ENCODE measurements around the gene CAPN2.
A peak's percentile ranks its signal among the peaks of the same experiment; 100 is the strongest.

The CAPN2 gene

GRCh38 chr1:223763251-223763650, 50.9 kb downstream of the CAPN2 start:
- no peaks in the 10 kb centered on the region for H3K4me1 Mint-ChIP-seq
- peaks cover 9 to 20% of the 10 kb centered on the region in 2 donors for H3K36me3 Mint-ChIP-seq
- H3K27me3 Mint-ChIP-seq, result no peaks in the 10 kb centered on the region
- H3K4me3 Mint-ChIP-seq, result no peak overlapping the region
- ATAC-seq (replicated peaks) (no peak), DNase-seq (no peak)
- H3K27ac Mint-ChIP-seq, result no peak overlapping the region
- no peaks in the 10 kb centered on the region for H3K9me3 Mint-ChIP-seq

GRCh38 chr1:223763881-223764280, 51.5 kb downstream of the CAPN2 start:
- Mint-ChIP-seq H3K4me3 (no peak overlapping the region), H3K9me3 (peaks cover 0 to 2% of the 10 kb centered on the region in 2 donors), H3K36me3 (peaks cover 11 to 22% of the 10 kb centered on the region in 2 donors), H3K4me1 (no peaks in the 10 kb centered on the region), H3K27ac (no peak overlapping the region), H3K27me3 (no peaks in the 10 kb centered on the region)
- DNase-seq, result no peak
- no peak for ATAC-seq (replicated peaks)

GRCh38 chr1:223765036-223765718, 52.8 kb downstream of the CAPN2 start:
- H3K36me3 Mint-ChIP-seq, result peaks cover 13 to 28% of the 10 kb centered on the region in 2 donors
- no peaks in the 10 kb centered on the region for H3K27me3 Mint-ChIP-seq
- DNase-seq (no peak), ATAC-seq (replicated peaks) (no peak)
- H3K27ac Mint-ChIP-seq, result no peak overlapping the region
- no peak overlapping the region for H3K4me3 Mint-ChIP-seq
- no peaks in the 10 kb centered on the region for H3K4me1 Mint-ChIP-seq
- peaks cover 0 to 3% of the 10 kb centered on the region in 2 donors for H3K9me3 Mint-ChIP-seq

DNA sequence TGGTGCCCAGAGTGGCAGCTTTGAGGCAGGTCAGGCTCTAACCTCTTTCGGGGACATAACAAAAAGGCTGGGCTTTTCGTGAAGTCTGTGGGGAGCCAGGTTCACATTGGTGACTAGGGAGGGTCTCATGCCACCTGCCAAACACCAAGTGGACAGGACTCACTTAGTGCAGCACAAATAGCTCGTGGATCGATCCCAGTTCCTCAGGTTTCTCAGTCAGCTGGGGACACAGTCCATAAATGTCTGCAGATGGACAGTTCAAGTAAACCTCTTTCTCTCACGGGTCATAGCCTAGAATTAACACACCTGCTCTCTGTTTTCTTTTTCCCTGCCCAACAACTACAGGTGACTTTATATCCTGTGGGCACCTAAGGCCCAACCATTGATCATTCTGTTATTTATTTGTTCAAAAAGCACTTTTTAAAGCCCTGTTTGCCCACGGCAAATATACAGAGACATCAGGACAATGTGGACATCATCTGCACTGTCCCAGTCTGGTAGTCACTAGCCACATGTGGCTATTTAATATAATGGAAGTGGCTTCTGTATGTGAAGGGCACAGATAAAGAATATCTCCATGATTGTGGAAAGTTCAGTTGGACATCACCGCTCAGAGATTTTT, 53.5 kb downstream of the CAPN2 start:
- no peak for ATAC-seq (replicated peaks)
- Mint-ChIP-seq H3K36me3 (peaks cover 12 to 28% of the 10 kb centered on the region in 2 donors), H3K4me1 (no peaks in the 10 kb centered on the region), H3K4me3 (no peak overlapping the region), H3K27ac (no peak overlapping the region), H3K27me3 (no peaks in the 10 kb centered on the region), H3K9me3 (peaks cover 0 to 3% of the 10 kb centered on the region in 2 donors)
- no peak for DNase-seq

DNA sequence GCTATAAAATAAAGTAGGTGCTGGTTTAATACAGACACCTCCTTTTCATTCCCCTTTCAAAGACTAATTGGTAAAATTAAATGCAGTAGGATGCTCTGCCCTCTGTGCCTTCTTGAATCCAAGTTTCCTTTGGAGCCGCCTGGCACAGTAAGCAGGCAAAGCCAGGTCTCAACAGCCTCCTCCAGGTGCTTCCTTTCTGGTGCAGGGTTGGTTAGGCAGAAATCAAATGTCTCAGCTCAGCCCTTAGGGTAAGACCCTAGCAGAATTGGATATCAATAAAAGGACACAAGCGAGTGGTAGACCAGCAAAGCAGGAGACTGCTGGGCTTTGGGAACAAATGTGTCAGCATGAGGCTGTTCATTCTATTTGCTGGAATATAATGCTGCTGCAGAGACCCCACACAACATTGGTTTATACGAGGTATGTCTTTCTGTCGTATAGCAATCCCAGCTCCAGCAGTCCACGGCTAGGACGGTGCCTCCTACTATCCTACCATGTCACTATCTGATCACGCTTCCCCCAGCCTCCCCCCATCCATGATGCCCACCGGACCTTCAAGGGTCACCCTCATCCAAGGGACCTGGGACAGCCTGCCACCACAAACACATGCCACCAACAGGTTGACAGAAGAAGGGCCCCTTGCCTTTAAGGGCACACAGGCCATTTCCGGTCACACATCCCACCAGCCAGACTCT, 58.4 kb downstream of the CAPN2 start:
- Mint-ChIP-seq H3K4me1 (peaks cover 6 to 11% of the 10 kb centered on the region in 2 donors), H3K4me3 (no peak overlapping the region), H3K9me3 (peaks cover 0 to 3% of the 10 kb centered on the region in 2 donors), H3K27me3 (no peaks in the 10 kb centered on the region), H3K36me3 (peaks cover 26 to 34% of the 10 kb centered on the region in 2 donors), H3K27ac (no peak overlapping the region)
- ATAC-seq (replicated peaks) (no peak), DNase-seq (no peak)

GRCh38 chr1:223771469-223771813, 59.1 kb downstream of the CAPN2 start:
- DNase-seq, result no peak
- ATAC-seq (replicated peaks), result no peak
- peaks cover 0 to 3% of the 10 kb centered on the region in 2 donors for H3K9me3 Mint-ChIP-seq
- peak overlapping the region; percentile 15 for H3K27ac Mint-ChIP-seq
- no peak overlapping the region for H3K4me3 Mint-ChIP-seq
- H3K27me3 Mint-ChIP-seq, result no peaks in the 10 kb centered on the region
- peaks cover 32 to 41% of the 10 kb centered on the region in 2 donors for H3K36me3 Mint-ChIP-seq
- H3K4me1 Mint-ChIP-seq, result peaks cover 12 to 18% of the 10 kb centered on the region in 2 donors

- DNase-seq (no peak), ATAC-seq (replicated peaks) (no peak)
- no peak overlapping the region for H3K4me3 Mint-ChIP-seq
- H3K9me3 Mint-ChIP-seq, result peaks cover 0 to 3% of the 10 kb centered on the region in 2 donors
- H3K36me3 Mint-ChIP-seq, result peaks cover 35 to 45% of the 10 kb centered on the region in 2 donors
- H3K27me3 Mint-ChIP-seq, result no peaks in the 10 kb centered on the region
- peak overlapping the region; percentile 38 for H3K27ac Mint-ChIP-seq
- H3K4me1 Mint-ChIP-seq, result peaks cover 15 to 24% of the 10 kb centered on the region in 2 donors
Observed at GRCh38 chr1:223771814-223772770, 59.8 kb downstream of the CAPN2 start.

DNA sequence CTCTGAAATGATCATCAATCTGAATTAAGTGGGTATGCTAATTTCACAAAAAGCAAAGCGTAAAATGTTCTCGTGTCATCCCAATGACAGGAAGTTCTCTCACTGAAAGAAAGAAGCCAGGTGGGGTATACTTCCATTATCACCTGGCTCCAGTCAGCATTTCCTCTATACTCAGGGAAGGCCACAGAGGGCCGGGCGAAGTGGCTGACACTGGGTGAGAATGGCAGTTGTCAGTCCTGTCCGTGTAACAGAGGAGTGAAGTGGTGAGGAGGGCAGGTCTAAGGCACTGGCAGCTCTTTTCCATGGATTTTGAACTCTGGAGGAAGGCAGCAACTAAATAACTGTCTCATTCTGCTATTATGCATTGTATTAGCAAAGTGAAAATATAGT, 60.4 kb downstream of the CAPN2 start:
- DNase-seq (no peak), ATAC-seq (replicated peaks) (no peak)
- H3K27ac Mint-ChIP-seq, result no peak overlapping the region
- peaks cover 0 to 3% of the 10 kb centered on the region in 2 donors for H3K9me3 Mint-ChIP-seq
- H3K36me3 Mint-ChIP-seq, result peaks cover 39 to 51% of the 10 kb centered on the region in 2 donors
- H3K4me1 Mint-ChIP-seq, result peaks cover 20 to 29% of the 10 kb centered on the region in 2 donors
- H3K4me3 Mint-ChIP-seq, result no peak overlapping the region
- H3K27me3 Mint-ChIP-seq, result no peaks in the 10 kb centered on the region

DNA sequence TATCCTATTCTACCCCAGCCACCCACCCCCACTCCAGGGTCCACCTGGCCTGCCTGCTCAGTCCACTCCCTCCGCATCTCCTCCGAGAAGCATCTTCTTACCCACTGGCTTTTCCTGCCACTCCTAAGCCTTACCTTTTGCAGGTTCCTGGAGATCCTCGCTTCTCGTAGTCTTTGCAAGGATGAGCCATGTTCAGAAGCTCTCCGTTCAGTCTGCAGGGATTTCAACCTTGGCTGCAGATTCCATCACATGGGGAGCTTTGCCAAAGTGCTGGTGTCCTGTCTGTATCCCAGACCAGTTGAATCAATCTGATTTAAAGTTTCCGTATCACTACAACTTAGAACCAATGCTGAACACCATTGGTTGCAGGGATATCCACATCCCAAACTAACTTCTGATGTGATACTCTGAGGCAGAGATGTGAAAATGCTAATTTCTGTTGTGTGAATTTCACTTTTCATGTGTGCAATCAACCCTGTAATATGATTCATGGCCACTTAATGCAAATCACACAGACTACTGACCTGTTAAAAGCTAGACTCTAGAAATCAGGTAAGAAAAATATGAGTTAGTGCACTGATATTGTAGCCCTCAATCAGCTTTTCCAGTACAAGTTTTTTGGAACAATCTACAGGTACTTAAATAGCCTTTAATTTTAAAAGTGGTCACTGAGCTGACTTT, 61.9 kb downstream of the CAPN2 start:
- ATAC-seq (replicated peaks), result peak in 1 of 2 donors; percentile 41
- peaks cover 44 to 56% of the 10 kb centered on the region in 2 donors for H3K36me3 Mint-ChIP-seq
- DNase-seq, result no peak
- no peaks in the 10 kb centered on the region for H3K9me3 Mint-ChIP-seq
- no peaks in the 10 kb centered on the region for H3K27me3 Mint-ChIP-seq
- peaks cover 20 to 29% of the 10 kb centered on the region in 2 donors for H3K4me1 Mint-ChIP-seq
- no peak overlapping the region for H3K4me3 Mint-ChIP-seq
- H3K27ac Mint-ChIP-seq, result no peak overlapping the region

GRCh38 chr1:223775054-223775453, 62.7 kb downstream of the CAPN2 start:
- no peak for DNase-seq
- no peak for ATAC-seq (replicated peaks)
- Mint-ChIP-seq H3K27ac (no peak overlapping the region), H3K9me3 (no peaks in the 10 kb centered on the region), H3K36me3 (peaks cover 40 to 52% of the 10 kb centered on the region in 2 donors), H3K4me3 (no peak overlapping the region), H3K4me1 (peaks cover 20 to 29% of the 10 kb centered on the region in 2 donors), H3K27me3 (no peaks in the 10 kb centered on the region)

- H3K27ac Mint-ChIP-seq, result no peak overlapping the region
- DNase-seq, result no peak
- no peak overlapping the region for H3K4me3 Mint-ChIP-seq
- peaks cover 42 to 52% of the 10 kb centered on the region in 2 donors for H3K36me3 Mint-ChIP-seq
- ATAC-seq (replicated peaks), result no peak
- no peaks in the 10 kb centered on the region for H3K9me3 Mint-ChIP-seq
- peaks cover 20 to 29% of the 10 kb centered on the region in 2 donors for H3K4me1 Mint-ChIP-seq
- no peaks in the 10 kb centered on the region for H3K27me3 Mint-ChIP-seq
Observed at GRCh38 chr1:223775711-223776074, 63.4 kb downstream of the CAPN2 start.

DNA sequence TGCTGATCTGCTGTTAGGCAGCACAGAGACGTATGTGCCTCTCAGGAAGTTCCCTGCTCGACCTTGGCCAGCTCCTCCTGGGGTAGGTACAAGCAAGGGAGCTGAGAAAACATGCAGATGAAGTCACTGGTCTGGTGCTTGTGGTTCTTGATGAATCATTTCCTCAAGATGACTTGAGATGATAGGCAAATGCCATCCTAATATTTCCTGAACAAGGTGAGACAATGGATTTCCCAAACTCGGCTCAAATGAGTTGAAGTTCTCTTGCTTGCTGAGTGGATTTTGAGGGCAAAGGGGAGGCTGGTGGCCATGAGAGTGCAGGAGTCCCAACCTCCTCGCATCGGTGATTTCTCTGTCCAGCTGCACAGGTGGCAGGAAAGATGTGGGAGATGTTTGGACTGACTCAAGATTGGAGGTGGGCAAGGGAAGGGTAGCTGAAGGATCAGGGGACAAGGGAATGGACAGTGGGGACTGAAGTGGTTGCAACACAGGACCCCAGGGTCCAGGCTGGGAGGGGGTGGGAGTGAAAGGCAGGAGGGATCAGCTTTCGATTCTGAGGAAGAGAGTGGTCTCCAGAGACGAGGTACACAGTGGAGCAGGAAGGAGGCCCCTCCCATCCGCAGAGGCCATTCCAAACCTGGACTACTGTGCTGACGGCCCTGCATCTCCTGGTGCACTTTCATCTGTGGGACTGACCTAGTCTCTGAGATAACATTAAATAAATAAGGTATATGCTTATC, 63.9 kb downstream of the CAPN2 start:
- Mint-ChIP-seq H3K27me3 (no peaks in the 10 kb centered on the region), H3K9me3 (no peaks in the 10 kb centered on the region), H3K4me1 (peaks cover 20 to 29% of the 10 kb centered on the region in 2 donors), H3K27ac (peak overlapping the region; percentile 88), H3K4me3 (peak overlapping the region; percentile 14 to 21), H3K36me3 (peaks cover 39 to 54% of the 10 kb centered on the region in 2 donors)
- DNase-seq (peak; percentile 4), ATAC-seq (replicated peaks) (peak; percentile 93 to 97)
